Heart right ventricle (tissue), 16 donors: ENCODE measurements around the gene PSMD5. TPM values are rescaled to one million over a fixed set of nuclear protein-coding genes. Genes with fewer than 3 reads are reported as not detected.

Source experiments
- ATAC-seq, 8 donors: fragments of 200-7000 bp; cut with Tn5 transposase; one replicate each; pipeline ENCODE4 v1.9.1; 2020; ENCODE audit warnings: mild to moderate bottlenecking in 8 of 8, moderate library complexity in 8 of 8, moderate number of reproducible peaks in 1 of 8
- DNase-seq, 2 donors: peaks; one replicate each; pipeline ENCODE4 v3.0.0-alpha.2; 2020
- H3K27ac ChIP-seq, 10 donors: fragments of 200-600 bp; sonication (generic) in 2 of 10; one replicate each; pipeline versions ENCODE4 v1.5.0 to v1.8.0; 2020 to 2022; ENCODE audit warnings: mild to moderate bottlenecking in 3 of 10
- H3K27me3 ChIP-seq, 7 donors: fragments of 200-600 bp; one replicate each; pipeline ENCODE4 v1.8.0; 2021 to 2022; ENCODE audit warnings: mild to moderate bottlenecking in 2 of 7
- H3K36me3 ChIP-seq, 9 donors: fragments of 200-600 bp; sonication (generic) in 1 of 9; one replicate each; pipeline versions ENCODE4 v1.5.0 to v1.8.0; 2020 to 2022; ENCODE audit warnings: mild to moderate bottlenecking in 2 of 9
- H3K4me1 ChIP-seq, 9 donors: fragments of 200-600 bp; sonication (generic) in 1 of 9; one replicate each; pipeline versions ENCODE4 v1.5.0 to v1.8.0; 2020 to 2022; ENCODE audit warnings: mild to moderate bottlenecking in 4 of 9
- H3K4me3 ChIP-seq, 10 donors: fragments of 200-600 bp; sonication (generic) in 2 of 10; one replicate each; pipeline versions ENCODE4 v1.5.0 to v1.8.0; 2020 to 2022; ENCODE audit warnings: mild to moderate bottlenecking in 7 of 10, moderate library complexity in 2 of 10
- H3K9me3 ChIP-seq, 11 donors: fragments of 200-600 bp in 10 of 11; sonication (generic) in 2 of 11; one replicate each; pipeline versions ENCODE4 v1.5.0 to v1.8.0; 2013 to 2022; ENCODE audit warnings: mild to moderate bottlenecking in 2 of 11, control low read depth in 1 of 11, moderate library complexity in 1 of 11
- CTCF ChIP-seq, 9 donors: fragments of 200-600 bp; sonication (generic) in 2 of 9; IDR thresholded peaks; one replicate each; pipeline versions ENCODE4 v1.5.0 to v1.8.0; 2021 to 2022; ENCODE audit warnings: antibody characterized with exemption in 9 of 9, mild to moderate bottlenecking in 5 of 9, moderate library complexity in 1 of 9
- WGBS, 2 donors: extraction: QIAGEN DNeasy Blood & Tissue Kit; methylation state at CpG; one replicate each; pipeline ENCODE4 v1.1.7; 2013; ENCODE audit warnings: inconsistent platforms in 1 of 2; 5-methylcytosine and 5-hydroxymethylcytosine counted together
- intact Hi-C, 10 donors: fragments of 100-400 bp; cut with DNase I; formaldehyde crosslinking; loops; one replicate each; pipeline versions ENCODE4 v1.11.1 to v1.14.2; 2022
- polyA plus RNA-seq, 2 donors: library from polyadenylated mRNA; stranded (reverse); fragments of 200-250 nt; gene quantifications; one replicate each; pipeline ENCODE4 v1.2.3, GENCODE V29; 2013
- total RNA-seq, 10 donors: library from RNA; stranded (reverse); fragmentation: NEBNext Ultra II Directional in 3 of 10; extraction: Animal tissue kit (Norgen Biotek cat#: 25700) in 3 of 10; gene quantifications; one replicate each; pipeline versions ENCODE4 v1.2.1 to v1.2.4, GENCODE V29; 2021 to 2023
- donor health status: Arrhythmogenic right ventricular cardiomyopathy.
- donor health status: ischemic (EF 13 %, LVEDD 7.1; RV severe dilation, severe dysfunction).
- donor health status: healthy with polysubstance abuse.
- donor health status: DM: no; HTN: yes; CAD: no.
- donor health status: DM: no; HTN: no; CAD: no.
- donor health status: ischemic (EF 25% LVEDD 6.9; RV normal size, moderate dysfunction).
- donor health status: ischemic (EF 25% LVEDD 5.7; RV mildly dilated, moderate dysfunction).
- donor health status: healthy.
- donor health status: DM: yes; HTN: yes; CAD: no.
- donor health status: Ischemic cardiomyopathy.
- donor health status: ischemic (EF 35%, LVEDD 5.7; RV mildly dilated, moderate dysfunction).
- donor health status: nonischemic (EF 11% LVEDD 7.7; RV severe dilation, severe dysfunction).
- donor health status: DM: yes; HTN: yes; CAD: no.
- donor health status: PGD.
- donor health status: ischemic (EF 29% LVEDD 5.4; RV normal size, mild dysfunction).
- donor health status: nonischemic (EF 23%, LVEDD 6.1; RV moderate dilation, normal function).

The PSMD5 gene
- total and polyA plus RNA-seq, 12 donors = 7.7 to 22.8 (median 14.3) TPM

GRCh38 chr9:120879446-120879845 is 36.7 kb upstream of the PSMD5 start:
- no peaks in the 10 kb centered on the region for H3K27me3 ChIP-seq
- WGBS, 2 donors = 84 to 92% methylated on average over 6 of the region's 6 CpGs
- H3K27ac ChIP-seq = peak overlapping the region in 1 of 10 donors; percentile 96
- no peak for TF ChIP-seq CTCF (IDR thresholded peaks at IDR 0.05)
- H3K36me3 ChIP-seq = peaks cover 0 to 2% (median 0%) of the 10 kb centered on the region in 9 donors
- peaks cover 0 to 21% (median 9%) of the 10 kb centered on the region in 9 donors for H3K4me1 ChIP-seq
- DNase-seq (no peak), ATAC-seq (no peak)
- no peak overlapping the region for H3K4me3 ChIP-seq
- H3K9me3 ChIP-seq = no peaks in the 10 kb centered on the region
- intact Hi-C loops = loop anchor here in 4 of 10 donors (5.0 to 10.0 kb wide), 4 partner anchors 48 to 195 kb away; partner anchors contain the start of genes CNTRL (in 1 of the 4) and TRAF1 (in 1 of the 4)

GRCh38 chr9:120878188-120879130 is 35.7 kb upstream of the PSMD5 start:
- H3K4me3 ChIP-seq = peak overlapping the region in 3 of 10 donors; percentile 62 to 82 (median 81)
- H3K27me3 ChIP-seq = no peaks in the 10 kb centered on the region
- WGBS, 2 donors = 81 to 83% methylated on average over 8 of the region's 8 CpGs
- ATAC-seq = no peak
- no peaks in the 10 kb centered on the region for H3K9me3 ChIP-seq
- DNase-seq = no peak
- H3K27ac ChIP-seq = peak overlapping the region in 1 of 10 donors; percentile 96
- intact Hi-C loops = loop anchor here in 4 of 10 donors (5.0 to 10.0 kb wide), 4 partner anchors 49 to 196 kb away; partner anchors contain the start of genes CNTRL (in 1 of the 4) and TRAF1 (in 1 of the 4)
- H3K4me1 ChIP-seq = peaks cover 0 to 21% (median 9%) of the 10 kb centered on the region in 9 donors
- TF ChIP-seq CTCF (IDR thresholded peaks at IDR 0.05) = no peak
- peaks cover 0 to 12% (median 0%) of the 10 kb centered on the region in 9 donors for H3K36me3 ChIP-seq

- intact Hi-C loops = loop anchor here in 7 of 10 donors (2.0 to 10.0 kb wide), 6 partner anchors 50 to 197 kb away; partner anchors contain the start of genes CNTRL (in 1 of the 7) and TRAF1 (in 1 of the 7)
- DNase-seq = peak; percentile 59 to 68
- H3K36me3 ChIP-seq = peaks cover 0 to 22% (median 0%) of the 10 kb centered on the region in 9 donors
- no peaks in the 10 kb centered on the region for H3K9me3 ChIP-seq
- H3K27me3 ChIP-seq = no peaks in the 10 kb centered on the region
- H3K4me3 ChIP-seq = peak overlapping the region; percentile 41 to 86 (median 74)
- peak in 3 of 9 donors; percentile 18 to 40 (median 23) for TF ChIP-seq CTCF (IDR thresholded peaks at IDR 0.05)
- 3 to 4% methylated on average over 45 to 62 of the region's 63 CpGs for WGBS, 2 donors
- H3K4me1 ChIP-seq = peaks cover 0 to 21% (median 9%) of the 10 kb centered on the region in 9 donors
- ATAC-seq = peak; percentile 7 to 65 (median 58)
- peak overlapping the region; percentile 76 to 96 (median 92) for H3K27ac ChIP-seq
Observed at GRCh38 chr9:120877276-120878034, 34.7 kb upstream of the PSMD5 start.
